GM21825 (cell line): ENCODE measurements around the gene PPFIA1.

ENCODE experiments used
- ATAC-seq: cut with Tn5 transposase; IDR thresholded peaks from one replicate; pipeline ENCODE4 v1.9.1; 2021; ENCODE audit warnings: mild to moderate bottlenecking, moderate library complexity; ENCODE audit not compliant: unreplicated experiment

PPFIA1 gene

DNA sequence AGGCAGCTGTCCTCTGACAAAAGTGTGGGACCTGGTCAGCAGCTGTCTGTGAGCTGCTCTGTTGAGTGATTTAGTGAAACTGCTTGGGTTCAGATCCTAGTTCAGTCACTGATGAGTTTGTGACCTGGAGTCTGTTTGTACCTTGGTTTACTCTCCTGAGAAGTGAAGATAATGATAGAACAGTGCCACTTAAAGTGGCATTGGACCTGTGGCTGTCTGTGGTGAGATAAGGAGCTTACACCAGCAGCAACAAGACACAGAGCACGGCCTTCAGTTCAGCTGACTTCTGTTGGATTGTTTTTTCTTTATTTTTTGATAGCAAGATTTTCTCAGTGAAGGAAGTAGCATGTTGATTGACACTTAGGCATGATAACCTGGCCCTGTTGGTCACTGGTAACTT lies 81.6 kb downstream of the PPFIA1 start:
- ATAC-seq = no peak

DNA sequence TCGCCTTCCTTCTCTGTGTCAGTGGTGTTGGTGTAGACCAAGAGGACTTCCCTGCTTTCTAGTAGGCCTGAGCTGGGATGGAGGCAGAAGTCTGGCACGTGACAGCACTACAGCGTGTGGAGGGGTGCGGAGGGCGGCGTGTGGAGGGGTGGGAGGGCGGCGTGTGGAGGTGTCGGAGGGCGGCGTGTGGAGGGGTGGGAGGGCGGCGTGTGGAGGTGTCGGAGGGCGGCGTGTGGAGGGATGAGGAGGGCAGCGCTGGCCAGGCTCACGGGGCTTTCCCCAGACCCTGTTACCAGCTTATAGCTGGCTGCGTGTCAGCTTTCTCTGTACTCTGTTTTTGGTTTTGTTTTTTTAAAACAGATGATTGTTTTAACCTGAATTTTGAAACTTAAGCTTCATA lies 82.1 kb downstream of the PPFIA1 start:
- ATAC-seq = no peak

DNA sequence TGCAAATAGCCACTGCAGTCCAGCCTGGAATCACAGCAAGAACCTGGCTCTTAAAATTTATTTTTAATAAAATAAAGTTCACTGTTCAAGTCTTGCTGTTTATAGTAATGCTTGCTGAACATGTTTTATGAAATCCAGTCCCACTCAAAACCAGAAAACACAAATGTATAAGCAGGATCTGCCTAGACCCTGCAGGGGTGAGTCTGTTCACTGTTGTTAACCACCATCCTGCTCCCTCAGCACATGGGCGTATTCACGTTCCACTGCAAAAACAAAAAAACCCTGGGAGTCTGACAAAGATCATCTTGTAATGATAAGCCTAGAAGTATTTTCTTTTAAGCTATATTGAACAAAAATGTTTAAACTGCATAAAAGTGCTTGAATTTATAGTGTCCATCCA lies 82.8 kb downstream of the PPFIA1 start:
- ATAC-seq = no peak

DNA sequence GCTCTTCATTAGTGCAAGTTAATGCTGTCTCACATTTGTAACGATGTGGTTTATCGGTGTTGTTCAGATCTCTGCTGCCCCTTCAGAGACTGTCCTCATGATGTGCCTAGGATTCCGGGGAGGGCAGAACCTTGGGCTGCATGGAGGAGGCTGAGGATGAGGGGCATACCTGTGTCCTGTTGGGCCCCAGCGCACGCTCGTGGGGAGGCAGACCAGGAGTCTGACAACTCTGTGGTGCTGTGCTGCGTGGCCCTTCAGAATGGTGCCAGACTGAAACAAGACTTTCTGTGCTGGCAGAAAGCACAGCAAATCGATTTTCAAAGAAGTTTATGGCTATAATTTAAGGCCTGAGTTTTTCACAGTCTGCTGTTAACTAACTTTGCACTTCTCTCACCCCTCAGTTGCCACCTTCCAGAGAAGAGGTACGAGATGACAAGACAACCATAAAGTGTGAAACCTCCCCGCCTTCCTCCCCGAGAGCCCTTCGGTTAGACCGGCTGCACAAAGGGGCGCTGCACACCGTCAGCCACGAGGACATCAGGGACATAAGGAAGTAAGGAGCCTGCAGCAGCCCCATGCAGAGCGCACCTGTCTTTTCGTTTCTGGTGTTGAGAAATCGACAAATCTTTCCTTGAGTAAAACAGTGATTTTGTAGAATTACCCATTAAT lies 83.5 kb downstream of the PPFIA1 start:
- ATAC-seq = no peak

DNA sequence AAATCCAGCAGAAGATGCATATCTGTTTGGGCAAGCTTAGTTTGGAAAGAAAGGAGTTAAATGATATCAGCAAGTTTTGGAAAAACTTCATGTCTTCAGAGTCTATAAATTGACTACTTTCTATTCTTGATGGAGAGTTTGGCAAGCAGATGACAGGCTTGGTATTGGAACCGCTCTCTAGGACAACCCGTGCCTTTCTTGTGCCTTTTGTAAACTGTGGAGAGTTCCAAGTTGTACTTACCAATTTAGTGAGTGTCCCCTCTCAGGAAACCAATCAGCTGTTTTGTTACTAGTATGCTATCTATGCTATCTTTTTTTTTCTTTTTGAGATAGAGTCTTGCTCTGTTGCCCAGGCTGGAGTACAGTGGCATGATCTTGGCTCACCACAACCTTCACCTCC lies 84.1 kb downstream of the PPFIA1 start:
- no peak for ATAC-seq

DNA sequence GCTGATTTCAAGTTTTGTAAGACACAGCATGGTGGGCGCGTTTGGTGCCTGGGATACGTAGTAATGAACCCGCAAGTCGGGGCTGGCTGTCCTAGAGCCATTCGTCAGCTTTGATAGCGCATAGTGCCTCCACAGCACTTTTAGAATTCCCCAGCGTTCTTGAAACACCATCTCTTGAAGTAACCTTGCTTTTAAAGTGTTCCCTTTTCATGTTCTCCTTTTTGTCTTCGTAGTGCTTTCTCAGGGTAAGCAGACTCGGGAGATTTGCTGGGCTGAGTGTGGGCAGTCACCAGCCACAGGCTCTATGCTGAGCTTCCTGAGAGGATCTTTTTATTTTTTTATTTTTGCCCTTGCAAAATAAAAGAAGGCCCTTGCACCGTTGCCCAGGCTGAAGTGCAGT lies 88.3 kb downstream of the PPFIA1 start:
- no peak for ATAC-seq

DNA sequence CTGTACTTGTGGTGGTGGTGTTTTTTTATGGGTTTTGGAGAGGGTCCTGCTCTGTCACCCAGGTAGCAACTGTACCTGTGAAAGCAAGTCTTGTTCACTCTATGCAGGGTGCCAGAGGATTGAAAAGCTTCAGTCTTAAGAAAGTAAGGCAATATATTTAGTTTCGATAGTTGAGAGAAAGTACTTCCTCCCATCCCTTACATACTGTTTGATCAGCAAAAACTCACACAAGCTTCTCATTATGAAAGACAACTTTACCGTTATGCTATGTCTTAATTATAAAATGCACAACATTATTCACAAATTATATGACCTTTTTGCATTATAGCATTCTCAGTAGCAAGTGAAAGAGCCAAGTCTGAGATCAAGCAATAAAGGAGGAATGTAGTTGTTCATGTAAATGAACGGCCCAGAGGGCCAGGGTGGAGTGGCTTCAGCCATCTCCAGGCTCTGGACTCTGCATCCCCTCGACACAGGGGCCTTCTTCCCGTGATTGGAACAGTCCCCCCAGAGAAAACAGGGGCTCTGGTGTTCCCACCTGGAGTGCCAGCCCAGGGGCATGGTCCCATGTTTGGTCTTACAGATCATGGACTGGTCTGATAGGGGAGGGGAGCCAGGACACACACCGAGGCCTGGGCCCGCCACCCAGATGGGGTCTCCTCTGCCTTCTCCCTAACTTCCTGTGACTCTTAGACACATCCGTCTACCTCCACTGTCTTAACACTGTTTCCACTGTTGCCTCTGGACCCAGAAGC lies 89.1 kb downstream of the PPFIA1 start:
- ATAC-seq = no peak

DNA sequence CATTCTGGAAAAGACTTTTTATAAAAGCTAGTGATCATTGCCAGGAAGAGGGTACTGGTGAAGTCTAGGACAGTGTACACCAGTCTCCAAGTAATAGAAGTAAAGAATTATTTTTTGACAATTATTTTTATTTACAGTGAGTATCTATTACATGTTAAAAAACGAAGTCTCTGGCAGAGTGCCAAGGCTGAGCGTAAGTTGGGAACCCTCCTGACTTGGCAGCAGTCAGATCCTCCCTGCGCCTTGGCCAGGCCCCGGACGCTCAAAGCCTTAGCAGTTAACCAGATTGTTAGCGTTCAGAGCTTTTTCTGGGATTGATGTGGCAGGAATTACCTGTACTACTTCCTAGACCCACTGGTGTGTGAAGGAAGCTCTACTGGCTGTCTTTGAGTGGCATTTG lies 89.7 kb downstream of the PPFIA1 start:
- ATAC-seq = no peak

DNA sequence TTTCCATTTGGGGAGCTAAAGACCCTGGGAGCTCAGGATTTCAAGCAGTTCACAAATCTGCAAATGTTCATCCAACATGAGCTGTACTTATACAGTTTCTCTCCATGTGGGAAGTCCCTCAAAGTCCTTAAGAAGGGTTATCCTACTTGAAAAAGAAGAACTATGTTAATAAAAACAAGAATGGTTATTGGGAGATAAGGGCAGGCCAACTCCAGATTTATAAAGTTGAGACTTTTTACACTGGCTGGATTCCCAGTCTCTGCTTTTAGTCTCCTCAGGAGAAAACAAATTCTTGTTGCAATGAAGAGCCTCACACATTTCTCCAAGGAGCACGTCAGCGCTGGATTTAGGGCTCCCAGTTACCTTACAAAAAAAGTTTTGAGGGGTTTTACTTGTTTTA lies 93.7 kb downstream of the PPFIA1 start:
- no peak for ATAC-seq

DNA sequence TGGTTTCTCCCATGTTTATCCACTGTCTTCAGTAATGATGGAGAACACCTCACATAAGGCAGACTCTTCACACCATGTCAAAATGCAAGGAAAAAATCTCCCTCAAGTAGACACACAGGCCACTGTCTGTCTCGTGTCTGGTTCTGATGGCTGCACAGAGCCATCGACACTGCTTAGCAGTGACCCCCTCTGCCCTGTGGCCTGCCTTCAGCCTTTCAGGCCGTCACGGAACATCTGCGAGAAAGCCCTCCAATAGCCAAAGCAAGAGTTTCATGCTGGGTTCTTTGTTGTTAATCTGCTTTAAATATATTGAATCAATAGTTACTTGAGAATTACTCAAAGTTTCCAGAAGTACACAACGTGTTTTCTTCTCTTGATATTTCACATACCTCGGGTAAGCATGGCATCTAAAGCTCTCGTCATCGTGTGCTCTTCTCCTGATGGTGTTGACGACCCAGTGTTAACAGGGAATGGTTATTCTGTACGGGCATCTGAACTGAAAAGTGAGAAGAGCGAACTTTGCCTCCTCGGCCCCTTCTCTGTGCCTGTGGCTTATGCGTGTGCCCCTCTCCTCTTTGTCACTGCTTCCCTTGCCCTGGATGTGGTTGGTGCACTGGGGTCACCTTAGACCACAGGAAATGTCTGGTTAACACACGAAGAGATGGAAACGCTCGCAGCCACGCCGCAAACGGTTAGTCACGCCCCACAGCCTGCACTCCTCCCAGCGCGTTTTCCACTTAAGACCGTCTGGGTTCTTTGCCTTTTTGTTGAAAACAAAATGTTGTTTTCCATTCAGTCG lies 94.5 kb downstream of the PPFIA1 start:
- no peak for ATAC-seq

DNA sequence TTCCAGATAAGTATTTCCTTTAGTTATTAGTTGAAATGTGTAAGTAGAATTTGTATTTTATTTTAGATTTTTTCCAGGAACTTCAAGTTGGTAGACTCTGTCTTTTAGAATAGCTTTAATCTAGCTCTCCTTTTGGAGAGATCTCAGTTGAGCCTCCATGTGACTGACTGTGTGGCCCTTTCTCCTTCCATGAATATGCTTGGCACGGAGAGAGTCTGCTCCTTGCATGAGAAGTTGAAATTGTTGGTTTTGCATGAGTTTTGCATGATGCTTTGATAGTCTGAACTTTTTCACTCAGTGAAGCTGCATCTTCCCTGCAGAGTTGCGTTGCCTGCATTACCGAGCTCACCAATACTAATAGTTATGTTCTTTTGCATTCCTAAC lies 95.0 kb downstream of the PPFIA1 start:
- ATAC-seq = no peak

DNA sequence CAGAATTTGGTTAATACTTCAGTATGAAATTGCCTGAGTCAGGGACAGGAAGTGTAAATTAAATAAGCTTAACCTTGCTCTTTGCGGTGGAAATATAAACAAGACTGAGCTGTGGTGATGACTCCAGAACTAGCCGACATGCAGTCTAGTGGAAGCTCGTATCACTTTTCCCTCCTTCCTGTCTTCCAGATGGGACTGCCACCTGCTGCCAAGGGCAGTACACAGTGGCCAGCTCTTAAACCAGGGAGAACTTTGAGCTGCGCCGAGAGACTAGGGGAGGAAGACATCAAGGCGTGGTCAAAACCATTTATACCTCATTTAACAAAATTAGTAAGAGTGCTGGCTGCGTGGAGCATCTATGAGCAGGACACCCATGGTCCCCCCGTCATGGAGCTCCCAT lies 96.6 kb downstream of the PPFIA1 start:
- no peak for ATAC-seq

DNA sequence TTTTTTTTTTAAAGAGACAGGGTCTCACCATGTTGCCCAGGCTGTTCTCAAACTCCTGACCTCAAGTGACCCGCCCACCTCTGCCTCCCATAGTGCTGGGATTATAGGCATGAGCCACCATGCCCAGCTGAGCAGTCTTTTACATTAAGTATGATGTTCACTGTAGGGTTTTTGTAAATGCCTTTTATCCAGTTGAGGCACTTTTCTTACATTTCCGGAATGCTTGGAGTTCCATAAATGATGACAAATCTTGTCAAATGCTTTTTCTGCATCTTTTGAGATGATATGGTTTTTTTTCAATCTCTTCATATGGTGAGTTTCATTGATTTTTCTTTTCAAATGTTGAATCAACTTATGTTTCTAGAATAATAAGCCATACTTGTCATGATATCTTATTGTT lies 98.5 kb downstream of the PPFIA1 start:
- no peak for ATAC-seq

DNA sequence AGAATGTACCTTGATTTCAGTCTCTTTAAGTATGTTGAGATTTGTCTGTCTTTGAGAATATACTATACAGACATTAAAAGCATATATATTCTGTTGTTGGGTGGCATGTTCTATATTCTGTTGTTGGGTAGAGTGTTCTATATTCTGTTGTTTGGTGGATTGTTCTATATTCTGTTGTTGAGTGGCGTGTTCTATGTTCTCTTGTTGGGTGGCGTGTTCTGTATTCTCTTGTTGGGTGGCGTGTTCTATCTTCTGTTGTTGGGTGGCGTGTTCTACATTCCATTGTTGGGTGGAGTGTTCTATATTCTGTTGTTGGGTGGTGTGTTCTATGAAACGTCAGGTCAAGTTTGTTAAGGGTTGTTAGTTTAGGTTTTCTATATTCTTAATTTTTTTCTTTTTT lies 100.8 kb downstream of the PPFIA1 start:
- ATAC-seq = no peak

DNA sequence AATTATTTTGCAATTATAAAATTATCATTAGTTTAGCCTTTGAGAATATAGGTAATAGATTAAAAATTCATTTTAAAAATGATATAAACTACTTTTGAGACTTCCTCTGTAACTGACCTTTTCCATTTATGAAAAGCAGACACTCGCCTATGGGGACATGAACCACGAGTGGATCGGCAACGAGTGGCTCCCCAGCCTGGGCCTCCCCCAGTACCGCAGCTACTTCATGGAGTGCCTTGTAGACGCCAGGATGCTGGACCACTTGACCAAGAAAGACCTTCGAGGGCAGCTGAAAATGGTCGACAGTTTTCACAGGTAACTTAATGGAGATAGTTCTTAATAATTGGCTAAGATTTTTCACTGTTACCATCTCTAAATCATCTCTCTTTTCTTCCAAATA lies 101.6 kb downstream of the PPFIA1 start:
- no peak for ATAC-seq

DNA sequence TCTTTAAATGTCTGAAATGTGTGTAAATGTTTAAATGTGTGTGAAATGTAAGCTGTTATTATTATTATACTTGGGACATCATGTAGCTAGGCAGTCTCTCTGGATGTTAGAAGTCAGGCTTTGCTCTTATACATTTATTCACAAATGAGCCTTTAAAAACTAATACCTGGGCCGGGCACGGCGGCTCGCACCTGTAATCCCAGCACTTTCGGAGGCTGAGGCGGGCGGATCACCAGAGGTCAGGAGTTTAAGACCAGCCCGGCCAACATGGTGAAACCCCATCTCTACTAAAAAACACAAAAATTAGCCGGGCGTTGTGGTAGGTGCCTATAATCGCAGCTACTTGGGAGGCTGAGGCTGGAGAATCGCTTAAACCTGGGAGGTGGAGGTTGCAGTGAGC lies 106.1 kb downstream of the PPFIA1 start:
- ATAC-seq = no peak

DNA sequence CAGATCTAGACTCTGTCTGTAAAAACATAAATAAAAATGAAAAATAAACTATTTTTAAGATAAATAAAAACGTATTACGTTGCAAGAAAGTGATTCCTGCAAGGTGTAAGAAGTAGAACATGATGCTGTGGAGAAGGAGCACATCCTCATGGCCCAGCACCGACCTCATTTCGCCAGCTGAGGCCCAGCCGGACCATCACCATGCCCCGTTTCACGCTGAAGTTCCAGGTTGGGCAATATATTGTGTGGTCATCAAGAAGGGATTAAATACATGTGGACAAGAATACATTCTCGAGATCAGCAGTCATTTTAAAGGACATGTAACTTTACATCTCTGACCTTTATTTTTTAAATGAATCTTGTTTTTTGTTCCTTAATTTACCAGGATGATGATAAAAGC lies 107.2 kb downstream of the PPFIA1 start:
- no peak for ATAC-seq

DNA sequence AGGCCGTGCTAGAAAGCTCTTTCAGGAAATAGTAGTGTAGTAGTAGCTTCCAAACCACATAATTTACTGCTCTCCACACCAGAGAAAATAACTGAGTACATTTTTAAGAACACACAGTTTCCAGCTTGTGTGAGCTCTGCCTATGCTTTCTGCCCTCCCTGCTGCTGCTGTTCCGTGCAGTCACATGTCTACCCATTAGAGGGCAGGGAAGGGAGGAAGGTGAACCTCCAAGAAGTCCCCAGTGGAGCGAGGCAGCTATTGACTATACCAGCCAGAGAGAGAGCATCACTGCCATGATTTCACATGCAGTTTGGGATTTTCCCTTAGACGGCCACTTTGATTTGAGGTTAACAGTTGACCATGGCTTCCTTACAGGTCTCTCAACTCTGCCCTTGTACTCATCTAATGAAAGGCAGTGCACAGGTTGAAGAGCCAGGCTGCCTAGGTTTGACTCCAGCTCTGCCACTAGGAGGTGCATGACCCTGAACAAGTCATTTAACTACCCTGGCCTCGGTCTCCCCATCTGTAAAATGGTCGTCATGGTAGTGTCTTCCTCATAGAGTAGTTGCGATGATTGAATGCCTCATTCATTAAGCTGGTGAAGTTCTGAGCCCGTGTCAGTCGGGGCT lies 108.1 kb downstream of the PPFIA1 start:
- ATAC-seq = no peak

DNA sequence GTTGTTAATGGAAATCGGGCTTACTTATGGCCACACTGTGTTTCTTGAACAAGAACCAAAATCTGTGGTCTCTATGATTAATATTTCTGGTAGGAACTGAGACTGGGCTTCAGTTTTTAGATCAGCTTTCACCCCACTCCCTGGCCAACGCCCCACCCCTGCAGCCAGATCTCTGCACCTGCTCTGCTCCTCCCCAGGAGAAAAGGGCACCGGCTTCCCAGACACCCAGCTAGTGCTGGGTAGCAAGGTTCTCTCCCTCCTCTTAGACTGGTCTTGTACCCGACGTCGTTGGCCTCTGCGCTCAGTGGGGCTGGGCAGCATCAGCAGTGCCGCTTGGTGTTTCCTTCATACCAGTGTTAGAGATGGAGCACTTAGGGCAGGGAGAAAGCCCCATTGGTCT lies 110.9 kb downstream of the PPFIA1 start:
- ATAC-seq = no peak

DNA sequence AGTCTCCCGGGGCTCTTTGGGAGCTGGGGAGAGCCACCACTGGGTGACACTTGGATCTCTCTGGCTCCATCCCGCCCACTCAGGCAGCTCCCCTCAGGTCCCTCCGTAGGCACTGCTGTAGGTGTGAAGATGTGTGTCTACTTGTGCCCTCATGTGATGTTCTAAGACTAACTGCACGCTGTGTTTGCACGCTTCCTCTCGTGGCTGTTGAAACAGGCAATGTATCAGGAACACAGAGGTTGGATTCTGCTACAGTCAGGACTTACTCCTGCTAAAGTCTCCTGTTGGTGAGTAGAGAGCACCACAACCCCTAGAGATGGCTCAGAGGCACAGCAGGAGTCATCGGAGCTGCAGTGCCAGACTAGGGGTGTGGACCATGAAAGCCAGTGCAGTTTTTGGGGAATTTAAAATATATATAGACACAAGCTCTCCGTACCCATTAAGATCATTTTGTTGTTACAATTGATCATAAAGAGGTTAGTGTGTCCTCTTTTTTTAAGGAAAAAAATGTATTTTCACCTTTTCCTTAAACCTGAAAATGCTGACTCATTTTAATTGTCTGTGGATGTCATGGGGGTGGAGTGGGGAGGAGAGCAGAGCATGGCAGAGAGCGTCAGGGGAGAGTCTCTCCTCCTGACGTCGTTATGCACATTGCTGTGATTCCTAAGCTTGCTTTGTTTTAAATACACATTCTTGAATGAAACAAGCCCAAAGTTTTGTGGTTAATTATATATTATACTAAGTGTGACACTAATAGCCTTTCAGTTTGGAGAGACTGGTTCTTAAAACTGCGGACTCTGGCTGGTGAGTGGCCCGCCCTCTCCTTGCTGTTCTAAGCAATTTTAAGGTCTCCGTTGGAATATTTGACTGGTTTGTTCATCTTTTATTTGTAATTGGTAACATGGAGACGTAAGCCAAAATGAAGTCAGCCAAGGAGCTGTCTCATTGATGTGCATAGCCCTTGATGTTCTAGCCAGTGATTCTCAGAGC lies 111.7 kb downstream of the PPFIA1 start:
- no peak for ATAC-seq
